H1 (cell line): Measurements from ENCODE around the gene SLC2A8. TPM values are rescaled to one million over a fixed set of nuclear protein-coding genes. Genes with fewer than 3 reads are reported as not detected.

Source experiments
- CTCF ChIA-PET: fragments of 300-600 bp; sonication (Branson Sonifier 250); formaldehyde crosslinking; loops from one replicate; lab custom pipeline; 2021; ENCODE audit not compliant: partially characterized antibody; lab: Charles Lee
- POLR2A ChIA-PET: fragments of 300-600 bp; sonication (Branson Sonifier 250); formaldehyde crosslinking; loops from one replicate; lab custom pipeline; 2021; ENCODE audit warnings: inconsistent platforms; ENCODE audit not compliant: partially characterized antibody; lab: Charles Lee
- DNase-seq, 2 experiments: peaks; one replicate each; pipeline versions ENCODE4 v3.0.0 to v3.0.0-alpha.2; 2010 to 2022; ENCODE audit warnings: low spot score in 2 of 2, low read depth in 1 of 2, mixed read lengths in 1 of 2
- FAIRE-seq: peaks from 2 replicates; lab custom pipeline; 2011; peaks lifted over from hg19 to GRCh38; lab: Jason Lieb, UNC
- H2AFZ ChIP-seq: 2 replicates; pipeline ENCODE4 v1.8.1; 2012; ENCODE audit warnings: low read length, inconsistent platforms
- H2AK5ac ChIP-seq: 2 replicates; pipeline ENCODE4 v1.6.1; 2013; ENCODE audit warnings: low read depth, low read length
- H2BK120ac ChIP-seq: replicated peaks from 2 replicates; pipeline ENCODE3; 2013; ENCODE audit warnings: low read depth, low read length, inconsistent platforms
- H2BK12ac ChIP-seq: 2 replicates; pipeline ENCODE4 v1.6.1; 2013; ENCODE audit warnings: low read depth, low read length
- H2BK15ac ChIP-seq: 2 replicates; pipeline ENCODE4 v1.6.1; 2013; ENCODE audit warnings: low read length
- H2BK20ac ChIP-seq: 2 replicates; pipeline ENCODE4 v1.6.1; 2013; ENCODE audit warnings: low read length
- H2BK5ac ChIP-seq: 2 replicates; pipeline ENCODE4 v1.6.1; 2013; ENCODE audit warnings: low read depth, low read length
- H3K14ac ChIP-seq: 2 replicates; pipeline ENCODE4 v1.6.1; 2013; ENCODE audit warnings: inconsistent platforms; ENCODE audit not compliant: insufficient read length
- H3K18ac ChIP-seq: 2 replicates; pipeline ENCODE4 v1.6.1; 2013; ENCODE audit warnings: low read length; ENCODE audit errors: extremely low read depth
- H3K23ac ChIP-seq: 2 replicates; pipeline ENCODE4 v1.6.1; 2013; ENCODE audit warnings: inconsistent platforms; ENCODE audit not compliant: insufficient read length
- H3K23me2 ChIP-seq: 2 replicates; pipeline ENCODE4 v1.6.1; 2013; ENCODE audit warnings: low read depth, low read length
- H3K27ac ChIP-seq: 2 replicates; pipeline ENCODE4 v1.6.1; 2011; ENCODE audit warnings: low read depth, low read length, inconsistent platforms
- H3K27me3 ChIP-seq, 4 experiments: replicated peaks in 1 of 4; 1 replicate in 1 of 4; 2 replicates in 3 of 4; pipeline versions ENCODE4 v1.6.1 to v1.8.1; 2011 to 2013; ENCODE audit warnings: low read length in 3 of 4, mild to moderate bottlenecking in 3 of 4, inconsistent platforms in 2 of 4, mixed read lengths in 2 of 4, moderate library complexity in 1 of 4; ENCODE audit not compliant: control insufficient read depth in 3 of 4, insufficient read depth in 3 of 4; ENCODE audit errors: extremely low read depth in 1 of 4
- H3K36me3 ChIP-seq, 4 experiments: 2 replicates each; pipeline versions ENCODE4 v1.6.1 to v1.8.1; 2011 to 2013; ENCODE audit warnings: mild to moderate bottlenecking in 4 of 4, low read length in 3 of 4, moderate library complexity in 2 of 4, control low read depth in 1 of 4, inconsistent platforms in 1 of 4; ENCODE audit not compliant: insufficient read depth in 4 of 4, control insufficient read depth in 2 of 4
- H3K4ac ChIP-seq: replicated peaks from 2 replicates; pipeline ENCODE3; 2013; ENCODE audit warnings: low read length, low read depth, mixed read lengths, inconsistent platforms; ENCODE audit not compliant: insufficient read length
- H3K4me1 ChIP-seq, 4 experiments: replicated peaks in 1 of 4; 1 replicate in 1 of 4; 2 replicates in 3 of 4; pipeline versions ENCODE4 v1.6.1 to v1.8.1; 2011 to 2013; ENCODE audit warnings: low read length in 3 of 4, inconsistent platforms in 2 of 4, mixed read lengths in 1 of 4; ENCODE audit not compliant: insufficient read depth in 4 of 4, control insufficient read depth in 3 of 4
- H3K4me2 ChIP-seq, 2 experiments: 2 replicates each; pipeline versions ENCODE4 v1.6.1 to v1.8.1; 2011 to 2013; ENCODE audit warnings: low read depth in 2 of 2, low read length in 2 of 2, control low read depth in 1 of 2, inconsistent platforms in 1 of 2, mild to moderate bottlenecking in 1 of 2; ENCODE audit not compliant: insufficient read depth in 1 of 2
- H3K4me3 ChIP-seq, 4 experiments: fragments of 200-600, 300-600 bp in 1 of 4; sonication (generic), shearing (Covaris generic), sonication (Bioruptor Twin) in 1 of 4; 2 replicates each; pipeline versions ENCODE4 v1.5.1 to v1.8.1; 2011 to 2016; ENCODE audit warnings: low read length in 4 of 4, low read depth in 3 of 4, control low read depth in 2 of 4, inconsistent platforms in 2 of 4, mild to moderate bottlenecking in 2 of 4, mixed read lengths in 1 of 4, moderate library complexity in 1 of 4; ENCODE audit not compliant: insufficient read depth in 2 of 4; ENCODE audit errors: extremely low read depth in 1 of 4
- H3K56ac ChIP-seq: replicated peaks from 2 replicates; pipeline ENCODE3; 2013; ENCODE audit warnings: low read depth, mild to moderate bottlenecking, mixed read lengths, low read length, inconsistent platforms; ENCODE audit not compliant: insufficient read length
- H3K79me1 ChIP-seq: 2 replicates; pipeline ENCODE4 v1.6.1; 2013; ENCODE audit warnings: low read depth, low read length, control low read depth
- H3K79me2 ChIP-seq, 2 experiments: 2 replicates each; pipeline versions ENCODE4 v1.6.1 to v1.8.1; 2012 to 2013; ENCODE audit warnings: low read length in 2 of 2, mild to moderate bottlenecking in 2 of 2, inconsistent platforms in 1 of 2; ENCODE audit not compliant: insufficient read depth in 2 of 2, control insufficient read depth in 1 of 2
- H3K9ac ChIP-seq, 4 experiments: replicated peaks in 1 of 4; 1 replicate in 1 of 4; 2 replicates in 3 of 4; pipeline versions ENCODE4 v1.6.1 to v1.8.1; 2011 to 2013; ENCODE audit warnings: low read depth in 3 of 4, low read length in 3 of 4, control low read depth in 2 of 4, mild to moderate bottlenecking in 2 of 4, moderate library complexity in 2 of 4, inconsistent platforms in 1 of 4; ENCODE audit errors: extremely low read depth in 1 of 4
- H3K9me3 ChIP-seq, 2 experiments: 2 replicates each; pipeline versions ENCODE4 v1.6.1 to v1.8.1; 2012 to 2013; ENCODE audit warnings: mild to moderate bottlenecking in 2 of 2, moderate library complexity in 2 of 2, control low read depth in 1 of 2, inconsistent platforms in 1 of 2, low read depth in 1 of 2, low read length in 1 of 2, mixed read lengths in 1 of 2; ENCODE audit not compliant: insufficient read depth in 2 of 2
- H4K20me1 ChIP-seq, 2 experiments: replicated peaks in 1 of 2; 2 replicates each; pipeline versions ENCODE3 to v1.8.1; 2011 to 2013; ENCODE audit warnings: inconsistent platforms in 2 of 2, low read length in 2 of 2, mild to moderate bottlenecking in 1 of 2; ENCODE audit not compliant: insufficient read depth in 2 of 2, control insufficient read depth in 1 of 2
- H4K5ac ChIP-seq: 2 replicates; pipeline ENCODE4 v1.6.1; 2013; ENCODE audit warnings: low read length, low read depth, mixed read lengths, inconsistent platforms; ENCODE audit not compliant: insufficient read length
- H4K8ac ChIP-seq: 2 replicates; pipeline ENCODE4 v1.8.0; 2013; ENCODE audit warnings: mild to moderate bottlenecking, moderate library complexity, low read length, inconsistent platforms; ENCODE audit not compliant: insufficient read depth; ENCODE audit errors: extremely low read depth
- H4K91ac ChIP-seq: replicated peaks from 2 replicates; pipeline ENCODE3; 2013; ENCODE audit warnings: low read length, mixed read lengths, inconsistent platforms; ENCODE audit not compliant: insufficient read length
- ATF3 ChIP-seq: IDR thresholded peaks from 2 replicates; pipeline ENCODE4 v1.6.1; 2011; ENCODE audit warnings: low read depth, mild to moderate bottlenecking, low read length; ENCODE audit not compliant: insufficient read depth
- EP300 ChIP-seq, 2 experiments: IDR thresholded peaks; 1 replicate in 1 of 2; 2 replicates in 1 of 2; pipeline ENCODE4 v1.6.1; 2011 to 2012; ENCODE audit warnings: low read depth in 2 of 2, low read length in 2 of 2, mild to moderate bottlenecking in 2 of 2, borderline replicate concordance in 1 of 2, inconsistent platforms in 1 of 2, moderate library complexity in 1 of 2
- NRF1 ChIP-seq: IDR thresholded peaks from 2 replicates; pipeline ENCODE4 v1.6.1; 2011; ENCODE audit warnings: mild to moderate bottlenecking, low read depth, low read length, improper control_type of control experiment
- RAD21 ChIP-seq, 2 experiments: IDR thresholded peaks in 1 of 2; conservative IDR thresholded peaks in 1 of 2; 2 replicates each; pipeline ENCODE4 v1.6.1; 2011; ENCODE audit warnings: low read depth in 2 of 2, low read length in 2 of 2, improper control_type of control experiment in 1 of 2, inconsistent platforms in 1 of 2, mild to moderate bottlenecking in 1 of 2, moderate library complexity in 1 of 2
- RBBP5 ChIP-seq: IDR thresholded peaks from 2 replicates; pipeline ENCODE4 v1.7.1; 2012; ENCODE audit warnings: low read depth, mild to moderate bottlenecking, inconsistent platforms, low read length, moderate library complexity, borderline replicate concordance
- SIRT6 ChIP-seq: IDR thresholded peaks from one replicate; pipeline ENCODE4 v1.7.1; 2012; ENCODE audit warnings: low read length, inconsistent platforms
- SP1 ChIP-seq: IDR thresholded peaks from 2 replicates; pipeline ENCODE4 v1.6.1; 2011; ENCODE audit warnings: low read depth, low read length
- SP2 ChIP-seq: IDR thresholded peaks from 2 replicates; pipeline ENCODE4 v1.6.1; 2012; ENCODE audit warnings: mild to moderate bottlenecking, low read length, inconsistent platforms
- SP4 ChIP-seq: IDR thresholded peaks from 2 replicates; pipeline ENCODE4 v1.6.1; 2012; ENCODE audit warnings: low read length, inconsistent platforms
- TAF7 ChIP-seq: optimal IDR thresholded peaks from 2 replicates; pipeline ENCODE3; 2011; ENCODE audit warnings: low read depth, mild to moderate bottlenecking, inconsistent platforms, low read length, moderate library complexity, borderline replicate concordance
- TEAD4 ChIP-seq: IDR thresholded peaks from 2 replicates; pipeline ENCODE4 v1.6.1; 2012; ENCODE audit warnings: low read depth, low read length, inconsistent platforms, mixed read lengths
- YY1 ChIP-seq: IDR thresholded peaks from 2 replicates; pipeline ENCODE4 v1.6.1; 2011; ENCODE audit warnings: low read depth, mild to moderate bottlenecking, low read length
- WGBS, 2 experiments: shearing (Covaris generic) in 1 of 2; methylation state at CpG; one replicate each; pipeline versions ENCODE4 v1.1.6 to v1.1.7; 2013 to 2015; ENCODE audit warnings: low lambda C conversion rate in 2 of 2, mixed read lengths in 2 of 2, inconsistent platforms in 1 of 2, low coverage in 1 of 2, missing lambda C conversion rate in 1 of 2; ENCODE audit not compliant: insufficient replicate concordance in 2 of 2, insufficient coverage in 1 of 2, insufficient read length in 1 of 2; ENCODE audit errors: extremely low coverage in 1 of 2, missing lambda C conversion rate in 1 of 2; 5-methylcytosine and 5-hydroxymethylcytosine counted together
- polyA plus RNA-seq, 7 experiments: library from polyadenylated mRNA; depleted of rRNA in 3 of 7; stranded (reverse) in 5 of 7; unstranded in 2 of 7; fragments of >200 nt in 5 of 7; fragments of 200-250 nt in 2 of 7; gene quantifications; 1 replicate in 5 of 7; 2 replicates in 1 of 7; 4 replicates in 1 of 7; pipeline versions ENCODE4 v1.2.1 to v1.2.3, GENCODE V29; 2011 to 2013; ENCODE audit warnings: missing spikeins in 2 of 7, mixed read lengths in 2 of 7
- total RNA-seq: library from RNA; stranded (reverse); fragmentation: NEBNext Ultra II Directional; extraction: Animal tissue kit (Norgen Biotek cat#: 25700); gene quantifications from 2 replicates; pipeline ENCODE4 v1.2.1, GENCODE V29; 2021

The SLC2A8 gene
- total and polyA plus RNA-seq, 2 of the 8 experiments (the other 6 are each of a cell fraction or from before 2014, with no cell fraction given), result 24.6 to 36.4 TPM

DNA sequence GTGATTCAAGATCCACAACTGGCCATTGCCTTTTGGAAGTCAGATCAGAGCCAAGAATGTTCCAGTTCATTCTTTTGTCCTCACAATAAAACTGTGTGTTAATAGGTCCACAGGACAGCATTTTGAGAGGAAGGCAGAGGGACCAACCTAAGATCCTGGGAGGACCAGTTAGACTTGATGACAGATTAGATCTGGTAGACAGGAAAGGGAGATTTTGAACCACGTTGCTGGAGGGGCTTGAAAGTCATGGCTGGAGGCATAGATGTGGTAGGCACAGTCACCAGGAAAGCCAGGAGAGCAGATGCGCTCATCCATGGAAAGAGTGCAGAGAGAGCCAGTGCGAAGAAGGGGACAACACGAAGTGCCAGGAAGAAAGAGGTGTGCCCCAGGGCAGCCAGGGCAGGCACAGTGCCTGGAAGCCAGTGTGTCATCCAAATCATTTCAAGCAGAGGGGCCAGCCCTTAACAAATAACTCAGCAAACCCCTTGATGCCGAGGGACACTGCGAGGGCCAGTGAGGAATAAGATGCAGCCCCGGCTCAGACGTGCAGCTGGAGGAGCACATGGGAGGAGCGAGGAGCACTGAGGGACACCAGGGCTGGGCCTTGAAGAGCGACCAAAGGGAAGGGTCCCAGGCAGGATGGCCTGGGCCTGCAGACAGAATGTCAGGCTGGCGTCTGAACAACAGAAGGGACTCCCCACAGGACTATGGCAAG lies 12.8 kb upstream of the SLC2A8 start:
- CTCF ChIA-PET, result interaction anchor here (0.6 to 2.3 kb wide), 4 partner anchors 10 to 459 kb away, joined by 3 to 9 read pairs (median 6); no protein-coding TSS in a partner anchor
- H3K79me1 ChIP-seq, result no peaks in the 10 kb centered on the region
- no peak for TF ChIP-seq YY1
- TF ChIP-seq RBBP5, result no peak
- TF ChIP-seq ATF3, result no peak
- TF ChIP-seq EP300 (IDR thresholded peaks at IDR 0.05; ENCODE audit: borderline replicate concordance in 1 of 2, low read depth in 2 of 2, low read length in 2 of 2), result no peak
- TF ChIP-seq SP1, result no peak
- TF ChIP-seq SP4, result no peak
- no peak for TF ChIP-seq RAD21 (IDR thresholded peaks at IDR 0.05 in 1 of 2, conservative IDR thresholded peaks at IDR 0.05 in 1 of 2; ENCODE audit: low read depth in 2 of 2, low read length in 2 of 2)
- no peak for TF ChIP-seq TAF7
- TF ChIP-seq SP2, result no peak
- TF ChIP-seq NRF1, result no peak
- no peak for TF ChIP-seq TEAD4
- no peak for TF ChIP-seq SIRT6

More for the DNA sequence above, 12.8 kb upstream of the SLC2A8 start:
- Histone ChIP-seq H3K4me1 (peaks cover 0 to 2% (median 0%) of the 10 kb centered on the region in 4 experiments; a peak in 1 of 7 replicates), H3K4me3 (no peak overlapping the region), H4K20me1 (no peaks in the 10 kb centered on the region), H2BK12ac (no peak overlapping the region), H3K27ac (no peak overlapping the region), H2AK5ac (no peak overlapping the region), H3K4ac (no peak overlapping the region), H4K91ac (no peak overlapping the region), H4K8ac (no peak overlapping the region), H3K9ac (no peak overlapping the region), H3K23me2 (no peaks in the 10 kb centered on the region), H3K79me2 (no peaks in the 10 kb centered on the region), H2BK5ac (0 out of 2 replicates have a peak overlapping the region, but pooled peaks have one; percentile 7), H3K56ac (no peak overlapping the region), H2BK120ac (no peak overlapping the region), H3K18ac (no peak overlapping the region), H2BK20ac (no peak overlapping the region), H3K27me3 (no peaks in the 10 kb centered on the region; a peak in 1 of 7 replicates), H4K5ac (no peak overlapping the region), H3K4me2 (no peak overlapping the region), H3K36me3 (no peaks in the 10 kb centered on the region), H3K23ac (no peak overlapping the region), H3K14ac (no peak overlapping the region), H2AFZ (no peak overlapping the region), H2BK15ac (no peak overlapping the region; the same call in 1 of the 2 replicates), H3K9me3 (no peaks in the 10 kb centered on the region)
- WGBS, 2 experiments, result 93% methylated on average over 11 of the region's 11 CpGs; no CpG with 5 or more reads in 1 of the 2 experiments
- no peak for FAIRE-seq
- POLR2A ChIA-PET, result interaction anchor here (1.7 kb wide), 1 partner anchor 66 kb away, joined by 8 read pairs; the partner anchor contains the start of genes LRSAM1 and RPL12
- no peak for DNase-seq
